COLO668 (cell line): ENCODE data around the gene TGFBRAP1.

ENCODE experiments used
- DNase-seq: peaks from one replicate; lab custom pipeline; 2025; ENCODE audit not compliant: unreplicated experiment; lab: John Stamatoyannopoulos, UW

The TGFBRAP1 gene

DNA sequence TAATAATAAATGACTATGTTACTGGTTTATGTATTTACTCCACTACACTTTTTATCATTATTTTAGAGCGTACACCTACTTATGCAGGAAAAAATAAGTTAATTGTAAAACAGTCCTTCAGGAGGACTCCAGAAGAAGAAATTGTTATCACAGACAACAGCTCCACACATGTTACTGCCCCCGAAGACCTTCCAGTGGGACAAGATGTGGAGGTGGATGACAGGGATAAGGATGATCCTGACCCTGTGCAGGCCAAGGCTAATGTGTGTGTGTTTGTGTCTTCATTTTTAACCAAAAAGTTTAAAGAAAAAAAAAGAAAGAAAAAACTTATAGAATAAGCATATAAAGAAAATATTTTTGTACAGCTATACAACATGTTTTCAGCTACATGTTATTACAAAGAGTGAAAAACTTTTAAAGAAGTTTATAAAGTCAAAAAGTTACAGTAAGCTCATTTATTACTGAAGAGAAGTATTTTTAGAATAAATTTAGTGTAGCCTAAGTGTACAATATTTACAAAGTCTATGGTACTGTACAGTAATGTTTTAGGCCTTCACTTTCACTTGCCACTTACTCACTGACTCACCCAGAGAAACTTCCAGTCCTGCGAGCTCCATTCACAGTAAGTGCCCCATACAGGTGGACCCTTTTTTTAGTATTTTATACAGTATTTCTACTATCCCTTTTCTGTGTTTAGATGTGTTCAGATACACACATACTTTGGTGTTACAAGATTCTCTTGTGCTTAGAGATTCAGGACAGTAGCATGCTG, 7.5 kb downstream of the TGFBRAP1 start:
- DNase-seq = no peak

DNA sequence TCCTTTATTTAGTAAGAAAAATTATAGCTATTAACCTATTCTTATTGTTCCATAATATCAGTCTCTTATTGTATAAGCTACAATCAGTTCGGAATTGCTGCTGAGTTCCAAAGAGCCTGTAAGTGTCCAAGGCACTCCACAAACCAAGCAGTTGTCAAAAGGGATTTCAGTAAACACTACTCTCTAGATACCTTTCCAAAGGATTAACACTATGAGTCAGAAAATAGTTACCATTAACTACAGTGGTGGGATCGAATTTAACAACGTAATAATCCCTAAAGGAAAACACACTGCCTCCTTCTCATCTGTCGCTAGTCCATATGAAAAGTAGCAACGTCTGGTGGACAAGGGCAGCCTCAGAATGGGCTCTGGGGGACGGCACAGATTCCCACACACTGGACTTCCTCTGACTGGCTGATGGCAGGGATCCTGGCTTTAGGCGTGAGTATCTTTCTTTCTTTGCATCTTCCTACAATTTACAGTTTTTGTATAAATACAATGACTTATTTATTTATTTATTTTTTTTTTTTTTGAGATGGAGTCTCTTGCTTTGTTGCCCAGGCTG, 8.8 kb downstream of the TGFBRAP1 start:
- DNase-seq = no peak

DNA sequence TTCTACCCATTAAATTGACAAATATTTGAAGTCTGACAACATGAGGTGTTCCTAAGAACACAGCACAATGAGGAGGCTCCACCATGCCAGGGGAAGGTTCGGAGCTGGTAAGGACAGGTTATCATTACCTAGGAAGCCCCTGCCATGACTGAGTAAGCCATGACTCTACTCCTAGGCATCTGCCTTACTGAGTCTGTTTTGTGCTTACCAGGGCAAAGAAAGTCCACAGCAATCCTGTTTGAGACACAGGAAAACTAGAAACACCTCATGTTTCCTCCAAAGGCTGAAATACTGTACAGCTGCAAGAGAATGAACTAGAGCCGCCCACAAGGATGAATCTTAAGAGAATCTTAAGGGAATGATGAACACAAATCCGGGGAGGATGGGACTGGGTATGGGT, 11.6 kb downstream of the TGFBRAP1 start:
- no peak for DNase-seq

DNA sequence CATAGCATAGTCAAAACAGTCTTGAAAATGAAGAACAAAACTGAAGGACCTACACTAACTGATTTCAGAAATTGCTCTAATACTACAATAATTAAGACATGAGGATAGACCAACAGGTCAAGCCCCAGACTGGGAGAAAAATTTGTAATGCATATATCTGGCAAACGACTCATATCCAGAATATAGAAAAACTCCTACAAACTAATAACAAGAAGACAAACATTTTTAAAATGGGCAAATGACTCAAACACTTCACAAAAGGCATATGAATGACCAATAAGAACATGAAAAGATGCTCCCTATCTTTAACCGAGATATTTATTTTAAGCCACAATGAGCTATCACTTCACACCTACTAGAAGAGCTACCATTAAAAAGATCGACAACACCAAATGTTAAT, 14.2 kb downstream of the TGFBRAP1 start:
- no peak for DNase-seq

DNA sequence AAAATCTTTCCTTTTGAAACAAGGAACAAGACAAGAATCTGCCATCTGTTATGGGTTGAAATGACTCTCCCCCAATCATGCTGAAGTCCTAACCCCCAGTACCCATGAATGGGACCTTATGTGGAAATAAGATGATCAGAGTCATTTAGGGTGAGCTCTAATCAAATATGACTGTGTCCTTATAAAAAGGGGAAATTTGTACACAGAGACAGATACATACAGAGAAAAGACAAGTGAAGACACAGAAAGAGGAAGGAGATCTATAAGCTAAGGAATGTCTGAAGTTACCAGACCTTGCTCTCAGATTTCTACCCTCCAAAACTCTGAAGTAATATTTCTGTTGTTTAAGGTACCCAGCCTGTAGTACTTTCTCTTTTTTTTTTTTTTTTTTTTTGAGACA, 15.7 kb downstream of the TGFBRAP1 start:
- DNase-seq = no peak

DNA sequence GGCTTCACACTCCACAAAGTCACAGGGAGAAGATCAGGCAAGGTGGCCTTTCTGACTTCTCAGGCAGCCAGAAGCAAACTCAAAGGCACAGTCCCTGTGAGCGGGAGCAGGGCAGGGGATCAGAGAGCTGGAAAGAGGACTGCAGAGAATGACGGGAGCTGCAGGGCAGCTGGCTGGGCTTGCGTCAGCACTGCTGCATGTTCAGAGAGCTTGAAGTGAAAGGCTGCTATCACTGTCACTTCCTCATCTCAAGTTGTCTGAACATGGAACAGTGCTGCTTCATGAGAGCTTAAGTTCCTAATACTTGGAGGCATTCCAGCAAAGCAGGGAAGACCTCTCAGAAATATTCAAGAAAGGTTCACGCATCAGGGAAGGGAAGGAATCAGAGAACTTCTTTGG, 20.4 kb downstream of the TGFBRAP1 start:
- DNase-seq = no peak

DNA sequence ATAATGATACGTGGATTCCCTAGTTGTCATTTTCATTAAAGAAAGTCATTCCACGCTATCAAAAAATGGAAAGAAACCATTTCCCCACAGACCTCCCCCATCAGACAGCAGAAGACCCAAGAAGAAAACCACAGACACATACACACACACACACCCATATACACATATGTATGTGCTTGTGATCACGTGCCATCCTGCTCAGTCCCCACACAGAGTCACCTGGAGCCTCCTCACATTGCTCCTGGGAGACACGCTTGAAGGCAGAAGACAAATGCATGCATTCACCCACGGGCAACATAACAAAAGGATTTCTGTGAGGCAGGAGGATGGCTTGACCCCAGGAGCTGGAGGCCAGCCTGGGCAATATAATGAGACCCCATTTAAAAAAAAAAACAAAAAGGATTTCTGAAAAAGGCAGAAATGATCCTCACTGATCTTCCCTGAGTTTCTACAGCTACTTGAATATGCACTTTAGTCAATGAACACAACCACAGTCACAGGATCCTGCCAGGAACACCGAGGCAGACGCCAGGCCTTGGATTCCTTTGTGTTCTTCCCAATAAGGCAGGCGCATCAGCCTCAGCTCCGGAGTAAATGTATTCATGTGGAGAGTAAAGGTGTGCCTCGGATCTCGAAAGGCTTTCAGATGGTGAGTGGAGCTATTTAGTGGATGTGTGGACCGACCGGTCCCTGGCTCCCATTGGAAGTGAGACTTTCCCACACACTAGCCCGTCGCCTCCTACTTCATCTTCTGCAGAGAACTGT, 21.0 kb downstream of the TGFBRAP1 start:
- no peak for DNase-seq

DNA sequence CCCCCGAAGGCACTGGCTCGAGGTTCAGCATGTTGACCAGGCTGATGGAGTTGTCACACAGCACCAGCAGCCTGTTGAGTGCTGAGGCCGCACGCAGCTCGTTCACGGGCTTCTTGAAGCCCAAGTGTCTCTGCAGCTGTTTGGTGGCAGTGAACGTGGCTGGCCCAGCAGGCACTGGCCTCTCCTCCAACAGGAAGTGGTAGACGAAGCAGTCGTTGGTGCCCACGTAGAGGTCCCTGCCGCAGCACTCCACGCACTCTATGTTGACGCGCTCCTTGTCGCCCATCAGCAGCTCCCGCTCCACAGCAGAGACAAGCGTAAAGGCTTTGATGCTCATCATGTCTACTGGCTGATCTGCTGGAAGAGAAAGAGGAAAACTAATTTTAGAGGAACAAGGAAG, 21.6 kb downstream of the TGFBRAP1 start:
- no peak for DNase-seq

DNA sequence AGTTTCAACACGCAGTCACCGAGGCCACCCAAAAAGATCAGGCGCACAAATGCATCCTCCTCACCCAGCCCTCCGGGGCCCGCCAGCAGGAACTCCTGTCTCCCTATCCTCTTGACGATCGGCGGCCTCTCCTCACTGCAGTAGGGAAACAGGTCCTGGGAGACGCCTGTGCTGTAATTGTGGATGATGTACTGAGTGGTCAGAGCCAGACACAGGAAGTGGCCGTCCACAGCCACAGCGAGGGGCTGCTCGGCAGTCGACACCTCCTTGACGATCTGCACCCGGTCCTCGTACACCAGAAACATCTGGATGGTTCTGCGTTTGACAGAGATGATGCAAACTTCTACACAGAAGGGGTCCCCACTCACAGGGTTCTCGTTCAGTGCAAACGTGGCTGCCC, 22.0 kb downstream of the TGFBRAP1 start:
- no peak for DNase-seq

DNA sequence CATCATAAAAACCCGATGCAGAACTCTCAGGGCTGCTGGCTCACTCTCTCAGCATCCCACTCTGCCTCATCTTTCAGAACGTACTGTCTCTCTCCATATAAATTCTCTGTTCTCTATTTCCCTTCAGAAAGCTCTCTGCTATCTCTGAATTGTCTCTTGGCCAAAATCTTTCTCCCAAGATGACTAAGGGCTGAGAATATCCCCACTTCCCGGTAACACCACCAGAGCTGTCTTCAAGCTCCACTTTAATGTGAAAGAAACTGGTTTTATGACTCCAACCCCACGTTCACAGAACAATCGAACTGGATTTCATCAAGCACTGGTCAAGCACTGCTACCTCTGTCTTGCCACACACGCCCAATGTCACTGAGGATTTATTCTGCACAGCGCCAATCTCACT, 22.4 kb downstream of the TGFBRAP1 start:
- no peak for DNase-seq

DNA sequence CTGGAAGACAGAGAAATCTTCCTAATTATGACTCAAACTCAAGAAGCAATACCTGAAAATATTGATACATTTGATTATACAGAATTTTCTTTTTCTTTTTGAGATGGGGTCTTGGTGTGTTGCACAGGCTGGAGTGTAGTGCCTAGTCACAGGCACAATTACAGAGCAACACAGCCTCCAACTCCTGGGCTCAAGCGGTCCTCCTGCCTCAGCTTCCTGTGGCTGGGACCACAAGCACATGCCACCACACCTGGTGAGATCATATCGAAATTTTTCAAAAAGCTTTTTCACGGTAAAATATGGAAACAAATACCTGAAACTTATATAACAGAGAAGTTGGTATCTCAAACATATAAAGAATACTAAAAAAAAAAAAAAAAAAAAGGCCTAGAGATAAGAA, 27.9 kb downstream of the TGFBRAP1 start:
- DNase-seq = no peak

DNA sequence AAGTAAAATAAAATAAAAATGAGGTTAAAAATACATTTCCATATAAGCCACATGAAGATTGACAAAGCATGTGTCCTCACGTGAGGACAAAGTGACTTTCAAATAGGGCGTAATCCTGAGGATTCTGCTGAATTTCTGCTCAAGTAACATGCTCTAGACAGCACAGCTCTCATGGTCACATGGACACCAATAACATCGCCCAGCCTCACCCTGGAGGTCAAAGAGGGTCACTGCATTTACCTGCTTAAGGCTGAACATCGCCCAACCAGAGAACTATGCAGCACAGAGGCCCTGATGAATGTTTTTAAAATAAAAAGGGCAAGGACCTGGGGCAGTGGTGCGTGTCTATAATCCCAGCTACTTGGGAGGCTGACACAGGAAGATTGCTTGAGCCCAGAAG, 30.2 kb downstream of the TGFBRAP1 start:
- no peak for DNase-seq

DNA sequence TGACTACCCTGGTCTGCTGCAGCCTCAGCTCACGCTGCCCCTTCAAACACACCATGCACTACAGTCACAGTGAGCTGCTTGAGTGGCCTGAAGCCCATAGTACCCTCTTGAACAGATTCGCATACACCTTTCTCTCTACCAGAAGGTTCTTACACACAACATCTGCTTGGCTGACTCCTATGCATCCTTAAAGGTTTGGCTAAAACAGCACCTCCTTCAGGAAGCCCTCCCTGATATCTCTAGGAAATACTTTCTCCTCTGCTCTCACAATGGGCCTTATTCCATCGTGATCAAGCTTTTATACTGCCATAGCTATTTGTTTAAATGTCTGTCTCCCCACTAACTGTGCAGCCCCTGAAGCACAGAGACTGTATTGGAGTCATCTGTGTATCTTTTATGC, 31.5 kb downstream of the TGFBRAP1 start:
- DNase-seq = no peak

DNA sequence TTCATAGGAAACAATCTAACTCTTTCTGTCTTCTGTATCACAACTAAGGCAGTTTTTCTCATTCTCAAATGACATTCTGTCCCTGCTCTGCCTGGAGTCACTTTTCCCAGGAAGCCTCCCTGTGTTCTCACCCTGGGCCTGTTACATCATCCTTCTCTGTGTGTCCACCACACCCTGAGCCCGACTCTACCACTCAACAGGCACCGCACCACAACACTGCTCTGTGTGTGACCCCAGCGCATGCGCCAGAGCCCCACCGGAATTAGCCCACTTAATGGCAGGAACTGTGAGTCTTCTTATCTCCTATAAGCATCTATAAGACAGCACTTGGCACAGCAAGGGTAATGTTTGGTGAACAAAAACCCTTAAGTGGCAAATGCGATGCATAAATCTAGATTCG, 32.3 kb downstream of the TGFBRAP1 start:
- DNase-seq = no peak

DNA sequence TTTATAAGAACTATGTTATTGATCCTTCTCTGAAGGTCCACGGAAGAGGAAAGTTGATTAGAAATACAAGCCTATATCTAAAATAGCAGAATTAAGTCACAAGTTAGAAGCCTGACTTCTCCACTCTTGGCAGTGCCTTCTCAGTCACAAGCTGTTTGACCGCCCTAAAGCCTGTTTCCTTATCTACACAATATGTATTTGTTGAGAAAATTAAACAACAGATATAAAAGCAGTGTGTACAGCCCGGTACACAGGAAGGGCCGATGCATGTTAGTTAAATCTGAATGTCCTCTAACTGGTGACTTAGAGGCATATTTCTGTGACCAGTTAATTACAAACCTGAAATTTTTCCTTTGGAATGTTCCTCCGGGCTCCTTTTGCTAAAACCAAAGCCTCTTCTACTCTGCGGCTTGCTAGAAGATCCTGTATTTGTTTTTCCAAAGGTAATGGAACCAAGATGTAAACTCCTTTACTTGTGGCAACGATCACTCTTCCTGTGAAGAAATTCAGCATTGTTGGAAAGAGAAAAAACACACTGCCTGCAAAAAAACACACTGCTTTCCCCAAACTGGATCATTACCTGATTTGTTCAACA, 33.4 kb downstream of the TGFBRAP1 start:
- DNase-seq = no peak

DNA sequence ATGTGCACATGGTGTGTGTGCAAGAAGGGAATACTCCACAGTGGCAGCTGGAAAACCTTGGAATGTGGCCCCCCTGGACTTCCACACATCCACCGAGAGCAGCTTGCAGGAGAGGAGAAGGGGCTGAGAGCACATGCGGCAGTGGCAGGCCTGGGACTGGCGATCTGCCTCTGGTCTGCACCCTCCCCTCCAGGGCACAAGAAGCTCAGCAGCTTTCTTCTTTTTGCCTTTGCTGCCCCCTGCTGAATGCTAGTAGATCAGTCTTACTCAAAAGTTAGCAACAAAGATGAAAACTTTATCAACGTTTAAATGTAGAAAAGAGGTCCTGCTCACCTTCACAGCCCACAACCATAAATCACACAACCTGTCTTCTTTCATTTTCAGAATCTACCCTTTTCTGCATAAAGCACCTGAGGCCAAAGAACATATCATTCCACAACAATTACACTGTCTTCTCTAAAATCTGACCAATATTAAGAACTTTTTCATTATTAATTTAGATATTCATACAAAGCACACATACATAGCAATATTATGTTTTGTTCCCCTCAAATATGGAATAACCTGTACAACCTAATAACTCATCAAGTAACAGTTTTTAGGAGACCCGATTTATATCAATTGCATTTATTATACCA, 34.6 kb downstream of the TGFBRAP1 start:
- no peak for DNase-seq

DNA sequence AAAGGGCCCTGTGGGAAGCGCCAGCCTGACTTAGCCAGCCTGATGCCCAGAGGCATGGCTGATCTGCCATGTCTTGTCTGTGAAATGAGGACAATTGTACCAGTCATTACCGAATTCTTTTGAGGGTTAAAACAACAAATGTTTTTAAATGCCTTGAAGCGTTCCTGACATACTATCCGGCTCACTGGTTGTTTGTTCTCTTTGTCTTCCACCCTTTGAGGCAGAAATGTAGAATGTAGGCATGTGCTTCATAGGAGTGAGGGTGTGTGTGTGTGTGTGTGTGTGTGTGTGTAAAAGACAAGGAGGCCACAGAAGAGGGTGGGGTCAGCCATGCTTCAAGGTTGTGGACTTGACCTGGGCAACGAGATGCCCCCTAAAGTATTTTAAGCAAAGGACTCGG, 35.5 kb downstream of the TGFBRAP1 start:
- no peak for DNase-seq

DNA sequence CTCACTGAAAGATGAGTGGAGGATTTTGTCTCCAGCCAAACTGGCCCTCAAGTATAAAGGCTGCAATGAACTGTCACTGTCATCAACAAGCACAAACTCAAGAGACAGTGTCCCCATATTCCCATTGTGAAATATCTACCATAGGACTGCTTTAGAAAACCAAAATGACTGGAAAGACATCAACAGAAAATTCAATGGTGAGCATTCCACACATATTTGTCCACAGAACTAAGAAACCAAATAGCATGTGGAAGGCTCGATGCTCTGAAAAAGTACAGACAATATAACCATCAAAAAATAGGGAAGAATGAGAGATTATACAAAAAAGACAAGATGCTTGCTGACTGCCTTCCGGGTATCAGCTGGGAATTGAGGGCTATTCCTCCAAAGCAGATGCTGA, 37.6 kb downstream of the TGFBRAP1 start:
- DNase-seq = no peak

DNA sequence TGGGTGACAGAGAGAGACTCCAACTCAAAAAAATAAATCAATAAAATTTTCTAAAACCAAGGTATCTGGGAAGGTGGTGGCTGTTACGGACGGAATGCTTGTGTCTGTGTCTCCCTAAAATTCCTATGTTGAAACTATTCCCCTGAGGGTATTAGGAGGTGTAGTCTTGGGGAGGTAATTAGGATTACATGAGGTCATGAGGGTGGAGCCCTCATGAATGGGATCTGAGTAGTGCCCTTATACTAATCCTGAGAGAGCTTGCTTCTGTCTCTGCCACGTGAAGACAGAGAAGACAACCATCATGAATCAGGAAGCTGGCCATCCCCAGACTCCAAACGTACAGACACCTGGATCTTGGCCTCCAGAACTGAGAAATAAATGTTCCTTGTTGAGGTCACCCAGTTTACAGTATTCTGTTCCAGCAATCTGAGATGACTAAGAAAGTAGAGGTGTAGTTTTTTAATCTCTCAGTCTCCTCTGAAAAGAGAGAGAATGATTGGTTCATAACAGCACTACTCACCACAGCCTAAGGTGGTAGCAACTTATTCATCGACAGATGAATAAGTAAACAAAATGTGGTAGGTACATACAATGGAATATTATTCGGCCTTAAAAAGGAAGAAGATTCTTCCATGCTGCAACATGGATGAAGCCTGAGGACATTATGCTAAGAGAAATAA, 38.4 kb downstream of the TGFBRAP1 start:
- no peak for DNase-seq

DNA sequence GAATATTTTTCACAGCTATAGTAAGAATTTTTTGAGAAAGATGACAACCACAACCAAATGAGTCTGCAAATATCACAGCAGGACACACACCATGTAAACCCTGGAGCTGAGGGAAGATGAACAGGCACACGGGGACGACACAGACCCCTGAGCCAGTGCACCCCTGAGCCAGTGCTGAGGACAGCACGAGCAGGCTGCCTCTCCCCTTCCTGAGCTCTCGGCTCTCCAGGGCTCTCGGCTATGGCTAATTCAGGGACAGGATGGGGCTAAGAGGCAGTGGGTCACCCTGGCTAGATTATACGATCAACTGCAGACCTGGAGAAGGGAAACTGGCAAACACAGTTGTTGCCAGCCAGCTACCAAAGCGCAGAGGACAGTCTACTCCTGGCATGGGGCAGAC, 41.4 kb downstream of the TGFBRAP1 start:
- no peak for DNase-seq

DNA sequence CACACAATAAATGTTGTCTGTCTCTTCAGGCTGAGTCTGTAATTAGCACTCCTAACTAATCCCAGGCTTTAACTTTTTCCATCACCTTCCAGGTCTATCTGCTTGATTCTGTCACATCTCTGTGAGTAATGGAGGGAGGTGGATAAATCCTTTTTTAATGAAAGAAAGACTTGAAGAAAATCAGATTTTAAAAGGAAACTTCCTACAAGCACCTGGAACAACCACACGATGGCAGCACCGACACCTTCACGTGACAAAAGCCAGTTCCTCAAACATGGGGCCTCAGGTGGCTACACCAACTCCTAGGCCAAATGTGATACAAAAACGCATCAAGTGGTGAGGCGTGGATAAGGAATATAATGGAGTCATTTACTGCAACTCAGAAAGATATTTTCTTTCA, 41.8 kb downstream of the TGFBRAP1 start:
- peak; percentile 20 for DNase-seq
